Measurements from ENCODE around the gene CCDC181. TPM values are rescaled to one million over a fixed set of nuclear protein-coding genes. Genes with fewer than 3 reads are reported as not detected.

Gene CCDC181
- total RNA-seq, 2 experiments from 2014 or later, result not detected

GRCh38 chr1:169367096-169367685, 60.1 kb downstream of the CCDC181 start:
- ChIA-PET CTCF (no interaction called here), POLR2A (interaction anchor here (1.3 to 1.4 kb wide), 2 partner anchors 53 to 60 kb away, joined by 3 to 4 read pairs; partner anchors contain the start of gene CCDC181)
- DNase-seq (no peak), ATAC-seq (no peak)
- no peaks in the 10 kb centered on the region for H3K27me3 Mint-ChIP-seq
- no peaks in the 10 kb centered on the region for H3K9me3 Mint-ChIP-seq
- peaks cover 24% of the 10 kb centered on the region for H3K36me3 Mint-ChIP-seq (ENCODE audit: low read depth)
- H3K4me3 Mint-ChIP-seq, result no peak overlapping the region
- TF ChIP-seq CTCF (IDR thresholded peaks at IDR 0.05), result no peak
- intact Hi-C loops (cut with micrococcal nuclease), result loop anchor here (5.0 to 10.0 kb wide), 4 partner anchors 120 to 1022 kb away; partner anchors contain the start of genes ATP1B1 and SLC19A2
- H3K27ac Mint-ChIP-seq, result no peak overlapping the region
- H3K4me1 Mint-ChIP-seq (ENCODE audit: low read depth), result peaks cover 43% of the 10 kb centered on the region

GRCh38 chr1:169364948-169365347, 62.3 kb downstream of the CCDC181 start:
- ChIA-PET CTCF (interaction anchor here (1.3 kb wide), 1 partner anchor 16 kb away, joined by 6 read pairs; no protein-coding TSS in a partner anchor), POLR2A (interaction anchor here (0.6 to 1.0 kb wide), 3 partner anchors 43 to 853 kb away, joined by 3 to 4 read pairs (median 3); no protein-coding TSS in a partner anchor)
- TF ChIP-seq CTCF (IDR thresholded peaks at IDR 0.05), result no peak
- Mint-ChIP-seq H3K4me3 (no peak overlapping the region), H3K27ac (peak overlapping the region; percentile 4), H3K9me3 (no peaks in the 10 kb centered on the region), H3K27me3 (no peaks in the 10 kb centered on the region), H3K4me1 (ENCODE audit: low read depth) (peaks cover 33% of the 10 kb centered on the region), H3K36me3 (ENCODE audit: low read depth) (peaks cover 12% of the 10 kb centered on the region)
- DNase-seq (peak; percentile 25), ATAC-seq (no peak)
- intact Hi-C loops (cut with micrococcal nuclease), result loop anchor here (5.0 to 10.0 kb wide), 4 partner anchors 122 to 1020 kb away; partner anchors contain the start of genes ATP1B1 and SLC19A2

- Mint-ChIP-seq H3K36me3 (ENCODE audit: low read depth) (peaks cover 10% of the 10 kb centered on the region), H3K9me3 (no peaks in the 10 kb centered on the region), H3K27me3 (no peaks in the 10 kb centered on the region), H3K4me1 (ENCODE audit: low read depth) (peaks cover 26% of the 10 kb centered on the region), H3K27ac (peak overlapping the region; percentile 75), H3K4me3 (peak overlapping the region; percentile 35)
- ChIA-PET POLR2A (interaction anchor here (0.6 to 0.9 kb wide), 2 partner anchors 8 to 25 kb away, joined by 3 read pairs; no protein-coding TSS in a partner anchor), CTCF (interaction anchor here (5.5 kb wide), 1 partner anchor 13 kb away, joined by 42 read pairs; no protein-coding TSS in a partner anchor)
- peak; percentile 17 for ATAC-seq
- TF ChIP-seq CTCF (IDR thresholded peaks at IDR 0.05), result no peak
- peak; percentile 69 for DNase-seq
- intact Hi-C loops (cut with micrococcal nuclease), result loop anchor here (10.0 kb wide), 3 partner anchors 258 to 1018 kb away; partner anchors contain the start of gene ATP1B1
Observed at GRCh38 chr1:169363046-169363730, 64.1 kb downstream of the CCDC181 start.

- peaks cover 10% of the 10 kb centered on the region for H3K36me3 Mint-ChIP-seq (ENCODE audit: low read depth)
- intact Hi-C loops (cut with micrococcal nuclease), result loop anchor here (10.0 kb wide), 3 partner anchors 256 to 1016 kb away; partner anchors contain the start of gene ATP1B1
- no peak for ATAC-seq
- no peaks in the 10 kb centered on the region for H3K9me3 Mint-ChIP-seq
- ChIA-PET POLR2A (interaction anchor here (1.0 kb wide), 1 partner anchor 125 kb away, joined by 3 read pairs; no protein-coding TSS in a partner anchor), CTCF (interaction anchor here (1.1 to 5.5 kb wide), 2 partner anchors 8 to 11 kb away, joined by 3 to 42 read pairs; no protein-coding TSS in a partner anchor)
- TF ChIP-seq CTCF (IDR thresholded peaks at IDR 0.05), result no peak
- H3K27me3 Mint-ChIP-seq, result no peaks in the 10 kb centered on the region
- H3K4me3 Mint-ChIP-seq, result no peak overlapping the region
- DNase-seq, result no peak
- peaks cover 26% of the 10 kb centered on the region for H3K4me1 Mint-ChIP-seq (ENCODE audit: low read depth)
- no peak overlapping the region for H3K27ac Mint-ChIP-seq
Observed at GRCh38 chr1:169361281-169361680, 66.0 kb downstream of the CCDC181 start.
